HG03175 (cell line): ENCODE data around the gene CAMKV.
"Not testable (repeated sequence)": the region's sequence is repeated elsewhere in the genome, so short reads cannot be mapped to it uniquely, and the experiment has no call there.

Experiments used
- ATAC-seq: cut with Tn5 transposase; IDR thresholded peaks from one replicate; pipeline ENCODE4 v1.9.1; 2021; ENCODE audit warnings: mild to moderate bottlenecking, moderate library complexity; ENCODE audit not compliant: unreplicated experiment

Gene CAMKV

GRCh38 chr3:49856181-49857005 is 13.3 kb downstream of the CAMKV start, which contains the start of gene TRAIP:
TSS of gene TRAIP (minus strand) at chr3:49856564. CDS start at chr3:49856453, 111 bp downstream.
- peak; percentile 94 for ATAC-seq

GRCh38 chr3:49855662-49856061 is 14.0 kb downstream of the CAMKV start:
- no peak for ATAC-seq

- ATAC-seq = no peak
Measured at GRCh38 chr3:49845694-49846093, 24.0 kb downstream of the CAMKV start.

- no peak for ATAC-seq
Measured at GRCh38 chr3:49844464-49845183, 25.1 kb downstream of the CAMKV start.

- ATAC-seq = no peak
Measured at GRCh38 chr3:49842843-49843517, 26.7 kb downstream of the CAMKV start.

- ATAC-seq = no peak
Measured at GRCh38 chr3:49841806-49842205, 27.9 kb downstream of the CAMKV start.

GRCh38 chr3:49841126-49841696 is 28.5 kb downstream of the CAMKV start:
- no peak for ATAC-seq

GRCh38 chr3:49840388-49840787 is 29.3 kb downstream of the CAMKV start:
- ATAC-seq = no peak

GRCh38 chr3:49839193-49839809 is 30.4 kb downstream of the CAMKV start:
- peak; percentile 56 for ATAC-seq

GRCh38 chr3:49831341-49831740 is 38.4 kb downstream of the CAMKV start:
- no peak for ATAC-seq

- ATAC-seq = no peak
Measured at GRCh38 chr3:49826016-49826415, 43.7 kb downstream of the CAMKV start.

- ATAC-seq = not testable (repeated sequence)
Measured at GRCh38 chr3:49823131-49823530, 46.6 kb downstream of the CAMKV start.

- peak; percentile 78 for ATAC-seq
Measured at GRCh38 chr3:49813497-49814174, 56.1 kb downstream of the CAMKV start, which contains the start of gene UBA7. TSS of gene UBA7 (minus strand) at chr3:49813953. CDS start at chr3:49813787, 166 bp downstream.

GRCh38 chr3:49812916-49813496 is 56.7 kb downstream of the CAMKV start:
- no peak for ATAC-seq
